ENCODE measurements around the gene ATG16L2.
"Not testable (repeated sequence)": the region's sequence is repeated elsewhere in the genome, so short reads cannot be mapped to it uniquely, and the experiment has no call there.

The ATG16L2 gene

DNA sequence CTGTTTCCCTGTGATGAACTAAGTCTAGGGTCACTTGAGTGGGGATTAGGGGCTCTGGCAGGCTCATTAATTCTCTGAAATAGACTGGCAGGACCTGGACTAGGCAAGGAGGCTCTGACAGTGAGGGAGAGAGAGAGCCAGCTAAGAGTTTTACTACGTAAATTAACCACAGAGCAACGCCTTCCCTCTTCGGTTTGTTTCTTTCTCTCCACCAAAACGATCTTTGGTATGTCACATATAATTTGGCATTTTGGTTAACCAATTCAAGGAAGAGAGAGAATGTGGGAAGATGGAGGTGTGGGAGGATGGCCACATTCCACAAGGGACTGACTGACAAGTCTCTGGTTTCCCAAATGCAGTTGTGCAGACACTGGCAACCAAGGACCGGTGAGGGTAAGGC, 27.9 kb downstream of the ATG16L2 start:
- DNase-seq (ENCODE audit: extremely low read depth in 1 of 2, low read depth in 1 of 2): no peak

DNA sequence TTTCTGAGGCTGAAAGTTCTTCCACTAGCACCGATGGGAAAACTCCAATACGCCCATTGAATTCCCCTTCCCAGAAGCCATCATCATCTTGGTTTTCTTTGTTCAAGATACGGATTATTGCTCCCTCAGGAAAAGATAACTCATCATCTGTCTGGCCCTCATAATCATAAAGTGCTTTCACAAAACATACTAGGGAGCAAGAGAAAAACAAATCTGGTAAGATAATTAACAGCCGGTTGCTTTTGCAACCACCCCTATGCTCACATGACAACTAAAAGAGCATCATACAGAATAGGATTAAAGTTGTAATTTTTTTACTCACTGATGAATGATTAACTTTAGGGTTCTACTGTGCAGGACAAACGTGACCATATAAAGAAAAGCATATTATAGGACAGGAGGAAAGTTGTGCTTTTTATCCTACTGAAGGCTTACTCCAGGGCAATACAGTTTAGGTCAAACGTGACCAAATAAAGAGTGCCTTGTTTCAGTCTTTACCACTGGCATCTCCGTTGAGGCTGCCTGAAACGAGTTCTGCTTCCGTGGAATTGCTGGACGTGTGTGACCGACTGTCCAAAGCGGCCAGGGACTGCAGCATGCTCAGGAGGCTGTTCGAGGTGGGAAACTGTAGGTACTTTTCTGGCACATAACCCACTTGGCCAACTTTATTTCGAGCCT, 28.6 kb downstream of the ATG16L2 start:
- no peak for DNase-seq (ENCODE audit: extremely low read depth in 1 of 2, low read depth in 1 of 2)

DNA sequence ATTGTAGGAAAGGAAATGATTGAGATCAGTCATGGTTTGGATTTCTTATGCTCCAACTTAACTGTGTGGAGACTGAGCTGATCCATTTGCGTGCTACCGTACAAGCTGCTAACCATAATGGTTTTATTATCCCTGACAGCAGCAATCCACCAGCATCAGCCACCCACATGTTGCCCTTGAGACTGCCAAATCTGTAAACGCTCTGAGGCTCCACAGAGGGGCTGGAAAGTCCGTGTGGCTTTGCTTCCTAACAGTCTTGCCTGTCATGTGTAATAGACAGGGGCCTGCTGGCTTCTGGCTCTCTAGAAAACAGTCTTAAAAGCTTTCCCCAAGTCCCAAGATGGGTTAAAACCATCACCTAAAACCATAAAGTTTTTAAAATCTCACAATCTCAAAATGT, 30.1 kb downstream of the ATG16L2 start:
- no peak for DNase-seq (ENCODE audit: extremely low read depth in 1 of 2, low read depth in 1 of 2)

DNA sequence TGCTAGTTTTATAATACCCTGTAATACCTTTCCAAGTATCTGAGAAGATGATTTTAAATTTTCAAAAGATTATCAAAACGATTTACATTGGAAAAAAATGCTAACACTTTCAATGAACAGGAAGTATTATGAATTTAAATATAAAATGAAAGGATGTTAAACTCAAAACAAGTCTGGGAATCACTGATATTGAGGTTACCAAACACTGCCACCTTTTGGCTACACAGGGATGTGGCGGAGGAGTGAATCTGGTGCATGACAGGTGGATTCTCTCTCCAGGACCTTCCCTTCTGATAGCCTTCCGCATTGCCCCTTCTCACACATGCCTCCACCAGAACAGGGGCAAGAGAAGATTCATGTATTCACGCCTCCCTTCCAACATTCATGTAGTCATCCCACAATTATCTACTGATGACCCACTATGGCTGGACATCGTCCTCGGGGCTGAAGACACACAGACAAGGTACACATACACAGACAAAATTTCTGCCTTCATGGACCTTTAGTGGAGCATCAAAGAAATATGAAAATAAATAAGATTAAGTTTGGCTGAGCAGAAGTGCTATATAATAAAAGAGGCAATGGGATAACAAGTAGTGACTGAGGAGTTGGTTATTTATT, 34.7 kb downstream of the ATG16L2 start:
- DNase-seq (ENCODE audit: extremely low read depth in 1 of 2, low read depth in 1 of 2): no peak

DNA sequence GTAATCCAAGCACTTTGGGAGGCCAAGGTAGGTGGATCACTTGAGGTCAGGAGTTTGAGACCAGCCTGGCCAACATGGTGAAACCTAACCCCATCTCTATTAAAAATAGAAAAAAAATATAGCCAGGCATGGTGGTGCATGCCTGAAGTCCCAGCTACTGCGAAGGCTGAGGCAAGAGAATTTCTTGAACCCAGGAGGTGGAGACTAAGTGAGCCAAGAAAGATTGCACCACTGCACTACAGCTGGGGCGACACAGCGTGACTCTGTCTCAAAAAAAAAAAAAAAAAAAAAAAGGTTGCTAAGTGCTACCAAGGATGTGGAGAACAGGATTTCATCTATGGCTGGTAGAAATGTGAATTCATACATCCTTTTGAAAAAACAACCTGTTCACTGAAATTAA, 36.6 kb downstream of the ATG16L2 start:
- no peak for DNase-seq (ENCODE audit: extremely low read depth in 1 of 2, low read depth in 1 of 2)

DNA sequence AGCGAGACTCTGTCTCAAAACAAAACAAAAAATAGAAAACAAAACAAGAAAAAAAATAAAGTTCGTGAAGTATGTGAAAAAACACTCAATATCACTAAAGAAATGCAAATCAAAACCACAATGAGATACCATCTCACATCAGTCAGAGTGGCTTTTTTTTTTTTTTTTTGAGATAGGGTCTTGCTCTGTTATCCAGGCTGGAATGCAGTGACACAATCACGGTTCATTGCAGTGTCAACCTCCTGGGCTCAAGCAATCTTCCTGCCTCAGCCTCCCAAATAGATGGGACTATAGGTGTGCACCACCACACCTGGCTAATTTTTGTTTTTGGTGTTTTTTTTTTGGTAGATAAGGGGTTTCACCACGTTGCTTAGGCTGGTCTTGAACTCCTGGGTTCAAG, 37.5 kb downstream of the ATG16L2 start:
- DNase-seq (ENCODE audit: extremely low read depth in 1 of 2, low read depth in 1 of 2): no peak

DNA sequence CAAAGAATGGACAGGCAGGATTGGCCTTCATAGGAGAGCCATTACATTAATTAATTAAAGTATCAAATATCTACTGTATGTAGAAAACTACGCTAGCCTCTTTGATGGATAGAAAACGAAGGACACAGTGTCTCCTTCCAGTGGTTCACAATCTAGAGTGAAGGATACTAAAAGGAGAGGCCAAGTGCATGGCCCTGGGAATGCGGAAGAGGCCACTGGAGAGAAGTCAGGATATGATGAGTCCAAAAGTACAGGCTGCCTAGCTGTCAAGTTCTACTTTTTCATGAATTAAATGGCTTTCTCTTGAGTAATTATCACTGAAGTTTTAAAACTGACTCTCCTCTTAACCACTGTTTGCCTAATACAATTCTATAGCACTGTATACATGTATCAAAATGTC, 41.9 kb downstream of the ATG16L2 start:
- no peak for DNase-seq (ENCODE audit: extremely low read depth in 1 of 2, low read depth in 1 of 2)

DNA sequence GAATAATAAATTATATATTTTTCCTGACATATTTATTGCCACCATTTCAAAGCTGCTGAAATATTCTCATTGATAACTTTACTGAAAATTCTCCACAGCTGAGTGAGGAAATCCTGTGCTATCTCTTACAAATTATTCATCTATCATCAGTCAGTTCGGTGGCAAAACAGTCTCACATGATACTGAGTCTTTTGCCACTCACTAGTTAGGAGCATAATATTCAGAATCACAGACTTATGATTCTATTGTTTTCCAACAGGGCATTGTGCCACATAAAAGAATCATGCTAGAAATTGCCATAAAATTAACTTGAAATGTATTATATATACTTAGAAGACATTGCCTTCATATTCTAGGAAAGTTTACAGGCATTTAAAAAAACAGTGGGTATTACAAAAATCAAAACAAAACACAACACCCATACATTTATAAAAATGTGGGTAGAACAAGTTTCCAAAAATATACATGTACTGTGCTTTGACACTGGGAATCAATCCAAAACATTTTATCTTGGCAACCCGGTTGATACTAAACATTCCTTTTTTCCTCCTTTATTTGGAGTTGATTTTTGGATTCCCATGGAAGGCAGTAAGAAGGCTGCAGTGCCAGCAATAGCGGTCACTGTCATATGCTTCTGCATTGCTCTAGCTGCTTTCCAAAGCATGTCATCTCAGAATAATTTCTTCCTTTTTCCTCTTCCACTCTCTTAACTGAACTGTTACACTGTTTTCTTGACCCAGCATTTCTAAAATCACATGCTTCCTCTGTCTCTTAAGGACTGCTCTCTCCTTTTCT, 42.5 kb downstream of the ATG16L2 start:
- DNase-seq (ENCODE audit: extremely low read depth in 1 of 2, low read depth in 1 of 2): no peak

DNA sequence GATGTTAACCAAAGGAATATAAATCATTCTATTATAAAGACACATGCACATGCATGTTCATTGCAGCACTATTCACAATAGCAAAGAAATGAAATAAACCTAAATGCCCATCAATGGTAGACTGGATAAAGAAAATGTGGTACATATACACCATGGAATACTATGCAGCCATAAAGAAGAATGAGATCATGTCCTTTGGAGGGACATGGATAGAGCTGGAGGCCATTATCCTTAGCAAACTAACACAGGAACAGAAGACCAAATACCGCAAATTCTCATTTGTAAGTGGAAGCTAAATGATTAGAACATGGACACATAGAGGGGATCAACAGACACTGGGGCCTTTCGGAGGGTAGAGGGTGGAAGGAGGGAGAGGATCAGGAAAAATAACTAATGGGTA, 44.1 kb downstream of the ATG16L2 start:
- not testable (repeated sequence) for DNase-seq (ENCODE audit: extremely low read depth in 1 of 2, low read depth in 1 of 2)

DNA sequence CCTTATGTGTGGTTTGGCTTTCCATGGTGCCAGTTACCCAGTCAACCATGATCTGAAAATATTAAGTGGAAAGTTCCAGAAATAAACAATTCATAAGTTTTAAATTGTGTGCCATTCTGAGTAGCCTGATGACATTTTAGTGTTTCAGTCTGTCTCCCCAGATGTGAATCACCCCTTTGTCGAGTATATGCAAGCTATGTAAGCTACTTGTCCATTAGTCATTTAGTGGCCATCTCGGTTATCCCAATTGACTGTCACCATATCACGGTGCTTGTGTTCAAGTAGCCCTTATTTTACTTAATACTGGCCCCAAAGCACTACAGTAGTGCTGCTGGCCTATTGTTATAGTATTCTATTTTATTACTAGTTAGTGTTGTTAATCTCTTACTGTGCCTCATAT, 44.9 kb downstream of the ATG16L2 start:
- no peak for DNase-seq (ENCODE audit: extremely low read depth in 1 of 2, low read depth in 1 of 2)

DNA sequence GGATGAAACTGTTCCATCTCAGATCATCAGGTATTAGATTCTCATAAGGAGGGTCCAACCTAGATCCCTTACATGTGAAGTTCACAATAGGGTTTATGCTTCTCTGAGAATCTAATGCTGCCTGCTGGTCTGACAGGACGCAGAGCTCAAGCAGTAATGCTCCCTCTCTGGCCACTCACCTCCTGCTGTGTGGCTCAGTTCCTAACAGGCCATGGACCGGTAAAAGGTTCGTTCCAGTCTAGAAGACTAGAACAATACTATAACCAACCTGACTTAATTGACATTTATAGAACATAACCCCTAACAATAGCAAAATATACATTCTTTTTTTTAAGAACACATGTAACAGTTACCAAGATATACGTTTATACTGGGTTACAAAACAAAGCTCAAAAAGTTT, 45.8 kb downstream of the ATG16L2 start:
- no peak for DNase-seq (ENCODE audit: extremely low read depth in 1 of 2, low read depth in 1 of 2)

DNA sequence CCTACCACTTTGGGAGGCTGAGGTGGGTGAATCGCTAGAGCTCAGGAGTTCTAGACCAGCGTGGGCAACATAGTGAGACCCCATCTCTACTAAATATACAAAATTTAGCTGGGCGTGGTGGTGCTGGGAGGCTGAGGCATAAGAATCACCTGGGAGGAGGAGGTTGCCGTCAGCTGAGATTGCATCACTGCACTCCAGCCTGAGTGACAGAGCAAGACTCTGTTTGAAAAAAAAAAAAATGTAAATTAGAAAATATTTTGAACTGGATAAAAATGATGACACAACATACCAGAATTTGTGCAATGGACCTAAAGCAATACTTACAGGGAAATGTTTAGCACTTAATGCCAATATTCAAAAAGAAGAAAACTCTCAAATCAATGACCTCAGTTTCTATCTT, 46.4 kb downstream of the ATG16L2 start:
- DNase-seq (ENCODE audit: extremely low read depth in 1 of 2, low read depth in 1 of 2): no peak

DNA sequence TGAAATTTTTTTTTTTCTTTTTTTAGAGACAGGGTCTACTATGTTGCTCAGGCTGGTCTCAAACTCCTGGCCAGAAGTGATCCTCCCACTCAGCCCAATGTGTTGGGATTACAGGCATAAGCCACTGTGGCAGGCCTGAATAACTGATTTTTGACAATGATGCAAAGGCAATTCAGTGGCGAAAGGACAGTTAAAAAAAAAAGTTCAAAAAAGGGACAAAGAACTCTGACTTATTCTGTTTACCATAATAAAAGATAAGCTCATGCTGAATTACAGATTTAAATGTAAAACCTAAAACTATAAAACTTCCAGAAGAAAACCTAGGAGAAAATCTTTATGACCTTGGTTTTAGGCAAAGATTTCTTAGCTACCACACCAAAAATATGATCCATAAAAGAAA, 48.9 kb downstream of the ATG16L2 start:
- DNase-seq (ENCODE audit: extremely low read depth in 1 of 2, low read depth in 1 of 2): no peak

DNA sequence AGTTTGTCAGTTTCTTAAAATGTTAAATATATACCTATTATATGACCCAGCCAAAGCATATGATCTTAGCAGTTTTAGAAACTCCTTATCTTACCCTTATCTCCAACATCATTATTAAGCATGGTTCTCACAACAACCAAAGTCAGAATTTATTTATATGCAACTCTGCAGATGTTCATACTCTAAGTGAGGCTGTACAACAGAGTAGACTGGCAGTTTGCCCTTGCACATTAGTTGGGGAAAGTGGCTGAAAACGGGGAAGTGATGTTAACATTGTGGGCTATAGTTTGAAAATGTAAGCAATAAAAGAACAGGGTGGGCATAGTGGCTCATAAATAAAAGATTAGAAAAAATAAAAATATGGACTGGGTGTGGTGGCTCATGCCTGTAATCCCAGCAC, 49.7 kb downstream of the ATG16L2 start:
- no peak for DNase-seq (ENCODE audit: extremely low read depth in 1 of 2, low read depth in 1 of 2)

DNA sequence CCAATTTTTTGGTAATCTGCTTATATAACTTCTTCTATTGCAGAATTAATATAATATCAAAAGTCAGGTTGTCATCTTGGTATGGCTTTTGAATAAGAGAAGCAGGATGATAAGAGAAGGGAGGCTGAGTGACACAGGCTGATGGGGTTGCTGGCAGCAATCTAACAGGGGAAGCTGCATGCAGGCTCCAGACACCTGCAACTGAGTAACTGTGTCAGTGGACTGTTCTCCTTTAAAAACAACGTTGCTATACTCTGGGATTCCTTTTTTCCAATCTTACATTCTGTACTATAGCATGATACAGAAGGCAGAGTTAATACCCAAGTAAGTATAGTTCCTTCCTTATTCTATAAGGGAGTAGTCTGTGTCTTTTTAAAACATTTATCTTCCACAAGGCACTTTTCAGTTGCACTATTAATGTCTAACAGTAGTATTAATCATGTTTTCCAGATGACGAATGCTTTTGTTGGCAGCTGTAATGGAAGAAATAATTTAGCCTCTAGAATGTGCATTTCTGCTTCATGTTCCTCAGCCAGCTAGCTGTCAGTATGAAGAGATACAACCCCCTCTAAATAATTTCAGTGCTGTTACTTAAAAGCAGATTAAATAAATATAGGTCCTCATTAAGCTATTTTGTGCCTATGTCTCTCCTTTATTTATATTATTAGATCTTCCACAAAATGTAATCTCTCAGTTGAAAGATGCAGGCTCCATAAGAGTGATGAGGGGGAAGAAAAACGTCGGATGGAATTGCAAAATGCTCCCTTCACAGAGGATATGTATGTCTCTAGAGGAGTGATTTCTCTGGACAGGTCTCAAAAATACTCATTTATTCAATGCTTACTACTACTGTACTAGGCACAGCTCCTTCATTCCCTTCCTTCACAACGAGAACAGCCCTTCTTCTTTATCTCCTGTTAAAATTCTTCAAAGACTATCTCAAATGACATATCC, 50.8 kb downstream of the ATG16L2 start:
- no peak for DNase-seq (ENCODE audit: extremely low read depth in 1 of 2, low read depth in 1 of 2)

DNA sequence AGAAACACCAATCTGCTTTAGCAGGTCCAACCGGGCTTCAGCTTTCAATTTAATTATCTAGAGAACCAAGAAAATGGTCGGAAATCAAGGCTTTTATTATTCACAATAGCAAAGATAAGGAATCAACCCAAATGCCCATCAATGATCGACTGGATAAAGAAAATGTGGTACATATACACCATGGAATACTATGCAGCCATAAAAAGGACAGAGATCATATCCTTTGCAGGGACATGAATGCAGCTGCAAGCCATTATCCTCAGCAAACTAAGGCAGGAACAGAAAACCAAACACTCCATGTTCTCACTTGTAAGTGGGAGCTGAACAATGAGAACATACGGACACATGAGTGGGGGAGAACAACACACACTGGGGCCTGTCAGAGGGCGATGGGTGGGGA, 53.8 kb downstream of the ATG16L2 start:
- no peak for DNase-seq (ENCODE audit: extremely low read depth in 1 of 2, low read depth in 1 of 2)

DNA sequence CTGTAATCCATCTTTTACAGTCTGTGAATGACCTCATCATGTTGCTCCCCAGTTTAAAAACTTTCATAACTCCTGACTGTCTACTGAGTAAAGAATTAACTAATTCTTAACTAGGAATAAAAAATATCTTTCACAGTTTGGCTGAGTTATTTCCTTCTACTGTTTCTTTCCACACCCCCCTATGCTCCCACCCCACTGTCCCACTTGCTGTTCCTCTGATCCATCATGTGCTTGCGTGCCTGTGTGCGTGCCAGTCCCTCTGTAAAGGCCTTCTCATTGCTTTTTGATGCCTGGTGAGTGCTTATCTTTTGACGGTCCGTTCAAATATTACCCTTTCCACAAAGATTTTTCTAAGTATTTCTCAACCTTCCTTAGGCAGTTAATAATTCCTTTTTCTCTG, 55.6 kb downstream of the ATG16L2 start:
- DNase-seq (ENCODE audit: extremely low read depth in 1 of 2, low read depth in 1 of 2): no peak

DNA sequence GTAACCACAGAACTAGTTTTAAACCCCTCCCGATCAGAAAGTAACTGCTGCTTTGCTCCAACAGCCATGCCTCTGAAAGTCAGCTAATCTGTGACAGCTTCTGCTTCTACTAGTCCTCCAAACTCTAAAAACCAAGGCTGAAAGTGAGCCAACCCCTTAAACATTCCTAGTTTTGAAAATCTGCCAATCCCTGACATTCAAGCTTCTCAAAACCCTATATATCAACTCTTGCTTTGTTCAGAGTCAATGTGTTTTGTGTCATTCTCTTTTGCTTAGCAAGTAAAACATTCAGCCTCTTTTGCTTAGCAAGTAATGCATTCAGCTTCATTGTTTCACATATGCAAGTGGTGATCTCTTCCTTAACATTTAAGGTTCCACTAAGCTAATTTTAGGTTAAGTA, 56.9 kb downstream of the ATG16L2 start:
- DNase-seq (ENCODE audit: extremely low read depth in 1 of 2, low read depth in 1 of 2): no peak

DNA sequence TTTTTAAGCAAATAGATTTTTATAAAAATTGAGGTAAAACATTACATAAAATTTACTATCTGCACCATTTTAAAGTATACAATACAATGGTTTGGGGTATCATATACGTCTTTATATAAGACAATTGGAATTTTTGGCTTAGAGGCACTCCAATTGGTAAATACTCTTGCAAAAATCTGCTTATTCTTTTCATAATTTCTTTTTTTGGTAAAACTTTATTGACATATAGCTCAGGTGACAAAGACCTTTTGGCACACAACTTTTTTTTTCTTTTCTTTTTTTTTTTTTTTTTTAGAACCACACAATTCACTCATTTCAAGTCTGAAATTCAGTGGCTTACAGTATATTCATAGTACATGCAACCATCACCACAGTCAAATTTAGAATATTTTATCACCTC, 57.8 kb downstream of the ATG16L2 start:
- no peak for DNase-seq (ENCODE audit: extremely low read depth in 1 of 2, low read depth in 1 of 2)

DNA sequence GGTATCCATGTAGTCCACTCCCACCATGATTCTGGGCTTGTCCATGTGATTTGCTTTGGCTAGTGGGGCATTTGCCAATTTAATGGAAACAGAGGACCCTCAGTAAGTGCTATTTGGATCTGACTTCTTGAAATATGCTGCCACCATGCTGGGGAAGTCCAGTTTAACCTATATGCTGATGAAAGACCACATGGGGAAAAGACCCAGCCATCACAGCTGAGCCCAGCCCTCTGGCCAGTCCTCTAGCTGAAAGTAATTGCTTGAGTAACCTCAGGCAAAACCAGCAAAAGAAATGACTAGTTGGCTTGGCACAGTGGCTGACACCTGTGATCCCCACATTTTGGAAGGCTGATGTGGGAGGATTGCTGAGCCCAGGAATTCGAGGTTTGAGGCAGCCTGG, 61.5 kb downstream of the ATG16L2 start:
- no peak for DNase-seq (ENCODE audit: extremely low read depth in 1 of 2, low read depth in 1 of 2)

DNA sequence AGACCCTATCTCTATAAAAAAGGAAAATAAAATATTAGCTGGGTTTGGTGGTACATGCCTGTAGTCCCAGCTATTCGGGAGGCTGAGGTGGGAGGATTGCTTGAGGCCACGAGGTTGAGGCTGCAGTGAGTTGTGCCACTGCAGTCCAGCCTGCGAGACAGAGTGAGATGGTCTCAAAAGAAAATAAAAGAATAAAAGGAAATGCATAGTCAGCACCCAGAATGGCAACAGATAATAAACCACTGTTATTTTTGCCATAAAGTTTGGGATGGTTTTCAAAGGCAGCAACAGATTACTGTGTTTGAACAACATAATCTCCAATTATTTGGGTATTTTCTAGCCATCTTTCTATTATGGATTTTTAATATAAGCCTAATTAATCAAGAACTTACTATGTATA, 61.9 kb downstream of the ATG16L2 start:
- no peak for DNase-seq (ENCODE audit: extremely low read depth in 1 of 2, low read depth in 1 of 2)

Measured in stimulated activated CD8-positive, alpha-beta memory T cell treated with anti-CD3 and anti-CD28 coated beads, Interleukin-7, amount 100 ng/mL, for 48 hours (primary cell).